Left lung (tissue), 10 donors: ENCODE results near the gene CASP2. TPM values are rescaled to one million over a fixed set of nuclear protein-coding genes. Genes with fewer than 3 reads are reported as not detected.
"Not testable (repeated sequence)": the region's sequence is repeated elsewhere in the genome, so short reads cannot be mapped to it uniquely, and the experiment has no call there.

Experiments used
- ATAC-seq: fragments of 200-7000 bp; cut with Tn5 transposase; one replicate; pipeline ENCODE4 v1.9.1; 2020; ENCODE audit warnings: moderate library complexity
- DNase-seq, 4 donors: peaks; one replicate each; pipeline ENCODE4 v3.0.0-alpha.2; 2013 to 2020
- H3K27ac ChIP-seq, 2 donors: fragments of 200-600 bp; sonication (generic) in 1 of 2; one replicate each; pipeline versions ENCODE4 v1.5.0 to v1.8.0; 2020 to 2021
- H3K27me3 ChIP-seq, 2 donors: fragments of 200-600 bp; sonication (generic) in 1 of 2; one replicate each; pipeline versions ENCODE4 v1.5.0 to v1.8.0; 2020 to 2021
- H3K36me3 ChIP-seq, 2 donors: fragments of 200-600 bp; sonication (generic) in 1 of 2; one replicate each; pipeline versions ENCODE4 v1.5.0 to v1.8.0; 2020 to 2021
- H3K4me1 ChIP-seq, 2 donors: fragments of 200-600 bp; one replicate each; pipeline ENCODE4 v1.8.0; 2021
- H3K4me3 ChIP-seq, 2 donors: fragments of 200-600 bp; sonication (generic) in 1 of 2; one replicate each; pipeline versions ENCODE4 v1.5.0 to v1.8.0; 2020 to 2021; ENCODE audit warnings: mild to moderate bottlenecking in 1 of 2
- H3K9me3 ChIP-seq, 2 donors: fragments of 200-600 bp; sonication (generic) in 1 of 2; one replicate each; pipeline versions ENCODE4 v1.5.0 to v1.8.0; 2020 to 2021
- CTCF ChIP-seq, 2 donors: fragments of 200-600 bp; sonication (generic) in 1 of 2; IDR thresholded peaks; one replicate each; pipeline versions ENCODE4 v1.5.0 to v1.8.0; 2021; ENCODE audit warnings: antibody characterized with exemption in 2 of 2
- intact Hi-C, 2 donors: fragments of 100-400 bp; cut with DNase I; formaldehyde crosslinking; loops; one replicate each; pipeline versions ENCODE4 v1.11.2 to v1.14.2; 2022
- polyA plus RNA-seq, 6 donors: library from polyadenylated mRNA; unstranded; fragments of 120-200 nt; gene quantifications; one replicate each; pipeline ENCODE4 v1.2.1, GENCODE V29; 2013; ENCODE audit not compliant: insufficient read length in 6 of 6
- total RNA-seq, 2 donors: library from RNA; stranded (reverse); fragmentation: NEBNext Ultra II Directional; extraction: Animal tissue kit (Norgen Biotek cat#: 25700); gene quantifications; one replicate each; pipeline ENCODE4 v1.2.1, GENCODE V29; 2021
- donor health status: DM: no; HTN: yes; CAD: no.
- donor health status: DM: no; HTN: no; CAD: no.

Gene CASP2
- total and polyA plus RNA-seq, 8 donors, result 36.3 to 66.0 (median 60.4) TPM

GRCh38 chr7:143259765-143260164 lies 28.4 kb upstream of the CASP2 start:
- ATAC-seq, result no peak
- no peak for TF ChIP-seq CTCF (IDR thresholded peaks at IDR 0.05)
- Histone ChIP-seq H3K4me1 (peaks cover 8 to 23% of the 10 kb centered on the region in 2 donors), H3K4me3 (no peak overlapping the region), H3K9me3 (no peaks in the 10 kb centered on the region), H3K27ac (no peak overlapping the region), H3K27me3 (no peaks in the 10 kb centered on the region), H3K36me3 (no peaks in the 10 kb centered on the region)
- DNase-seq, result no peak
- intact Hi-C loops, result no loop called here

- no peak for DNase-seq
- Histone ChIP-seq H3K27ac (no peak overlapping the region), H3K4me3 (no peak overlapping the region), H3K27me3 (no peaks in the 10 kb centered on the region), H3K4me1 (peaks cover 8 to 37% of the 10 kb centered on the region in 2 donors), H3K9me3 (no peaks in the 10 kb centered on the region), H3K36me3 (peaks cover 0 to 12% of the 10 kb centered on the region in 2 donors)
- TF ChIP-seq CTCF (IDR thresholded peaks at IDR 0.05), result no peak
- intact Hi-C loops, result no loop called here
- ATAC-seq, result no peak
Measured at GRCh38 chr7:143261901-143262300, 26.2 kb upstream of the CASP2 start.

GRCh38 chr7:143263266-143264195 lies 24.6 kb upstream of the CASP2 start, which contains the start of gene GSTK1:
Gene GSTK1 (plus strand): TSS chr7:143263441. CDS start chr7:143263514, 73 bp downstream.
- peak within 1 kb of the TSS; percentile 63 to 92 for H3K4me3 ChIP-seq
- peak; percentile 98 for ATAC-seq
- no peaks in the 10 kb centered on the region for H3K27me3 ChIP-seq
- intact Hi-C loops, result no loop called here
- H3K4me1 ChIP-seq, result peaks cover 8 to 37% of the 10 kb centered on the region in 2 donors
- no peaks in the 10 kb centered on the region for H3K9me3 ChIP-seq
- H3K27ac ChIP-seq, result peak within 1 kb of the TSS; percentile 77 to 87
- peak; percentile 70 to 98 (median 88) for DNase-seq
- no peak for TF ChIP-seq CTCF (IDR thresholded peaks at IDR 0.05)
- peaks cover 0 to 28% of the 10 kb centered on the region in 2 donors for H3K36me3 ChIP-seq

- DNase-seq, ATAC-seq, intact Hi-C loops, H3K9me3 ChIP-seq, H3K27me3 ChIP-seq: not testable (repeated sequence)
- Histone ChIP-seq H3K27ac (peak overlapping the region in 1 of 2 donors; percentile 87), H3K4me1 (peaks cover 8 to 30% of the 10 kb centered on the region in 2 donors), H3K36me3 (peaks cover 0 to 35% of the 10 kb centered on the region in 2 donors), H3K4me3 (peak overlapping the region; percentile 63 to 92)
Measured at GRCh38 chr7:143264196-143264568, 24.0 kb upstream of the CASP2 start.

GRCh38 chr7:143265017-143265693 lies 23.0 kb upstream of the CASP2 start:
- intact Hi-C loops, result no loop called here
- peak in 1 of 4 donors; percentile 63 for DNase-seq
- no peak overlapping the region for H3K27ac ChIP-seq
- H3K36me3 ChIP-seq, result peaks cover 0 to 45% of the 10 kb centered on the region in 2 donors
- H3K4me3 ChIP-seq, result peak overlapping the region in 1 of 2 donors; percentile 63
- TF ChIP-seq CTCF (IDR thresholded peaks at IDR 0.05), result no peak
- H3K27me3 ChIP-seq, result no peaks in the 10 kb centered on the region
- no peaks in the 10 kb centered on the region for H3K9me3 ChIP-seq
- peaks cover 8 to 29% of the 10 kb centered on the region in 2 donors for H3K4me1 ChIP-seq
- ATAC-seq, result no peak
